ENCODE data around the gene AKT1S1.
"Not testable (repeated sequence)": the region's sequence is repeated elsewhere in the genome, so short reads cannot be mapped to it uniquely, and the experiment has no call there.

The AKT1S1 gene

DNA sequence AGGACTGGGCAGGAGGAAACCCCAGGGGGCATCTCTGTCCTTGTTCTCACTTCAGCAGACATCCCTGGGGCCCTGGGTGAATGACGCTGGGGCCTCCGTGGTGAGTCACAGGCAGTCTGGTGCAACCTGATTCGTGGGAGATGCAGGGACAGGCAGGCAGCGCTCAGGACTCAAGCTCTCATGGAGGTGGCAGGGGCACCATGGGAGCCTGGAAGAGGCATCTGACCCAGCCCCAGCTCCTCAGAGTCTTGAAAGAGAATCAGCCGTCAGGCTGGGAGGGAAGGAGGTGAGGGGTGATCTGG lies 40.2 kb downstream of the AKT1S1 start:
- no peak for DNase-seq (ENCODE audit: low read depth in 2 of 2)

DNA sequence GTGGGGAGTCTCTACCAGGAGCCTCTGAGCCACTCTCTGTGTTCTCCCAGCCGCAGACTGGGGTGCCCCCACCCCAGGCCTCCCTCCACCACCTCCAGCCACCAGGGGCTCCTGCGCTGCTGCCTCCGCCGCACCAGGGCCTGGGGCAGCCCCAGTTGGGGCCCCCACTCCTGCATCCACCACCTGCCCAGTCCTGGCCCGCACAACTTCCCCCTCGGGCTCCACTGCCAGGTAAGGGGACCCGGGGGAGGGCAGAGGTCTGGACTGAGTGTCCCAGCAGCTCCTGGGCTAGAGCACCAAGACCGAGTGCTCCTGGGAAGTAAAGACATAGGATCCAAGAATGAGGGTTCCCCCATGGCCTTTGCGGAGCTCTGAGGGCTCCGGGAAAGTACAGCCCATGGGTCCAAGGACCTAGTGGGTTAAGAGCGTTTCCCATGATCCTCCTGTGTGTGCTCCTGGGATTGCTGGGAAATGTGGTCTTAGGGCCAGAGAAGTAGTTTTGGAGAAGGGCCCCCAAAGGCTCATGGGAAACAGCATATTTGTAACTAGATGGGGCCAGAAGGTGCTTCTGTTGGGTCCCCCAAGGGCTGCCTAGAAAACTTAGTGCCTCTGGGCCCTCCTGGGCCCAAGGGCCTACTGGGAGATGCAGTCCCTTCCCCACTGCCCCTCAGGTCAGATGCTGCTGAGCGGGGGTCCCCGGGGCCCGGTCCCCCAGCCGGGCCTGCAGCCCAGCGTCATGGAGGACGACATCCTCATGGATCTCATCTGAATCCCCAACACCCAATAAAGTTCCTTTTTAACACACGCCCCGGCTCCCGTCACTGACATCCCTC lies 40.8 kb downstream of the AKT1S1 start:
- no peak for DNase-seq (ENCODE audit: low read depth in 2 of 2)

DNA sequence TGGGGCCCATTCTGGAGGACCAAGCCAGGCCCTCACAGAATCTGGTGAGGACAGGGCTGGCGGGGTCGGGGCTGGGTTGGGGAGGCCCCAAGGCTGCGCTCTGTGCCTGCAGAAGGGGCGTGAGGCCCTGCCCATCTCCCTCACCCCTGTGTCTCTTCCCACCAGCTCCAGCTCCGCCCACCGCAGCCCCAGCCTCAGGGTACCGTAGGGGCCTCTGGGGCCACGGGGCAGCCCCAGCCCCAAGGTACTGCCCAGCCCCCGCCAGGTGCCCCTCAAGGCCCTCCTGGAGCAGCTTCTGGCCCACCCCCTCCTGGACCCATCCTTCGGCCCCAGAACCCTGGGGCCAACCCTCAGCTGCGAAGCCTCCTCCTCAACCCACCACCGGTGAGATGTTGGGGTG lies 41.6 kb downstream of the AKT1S1 start:
- DNase-seq (ENCODE audit: low read depth in 2 of 2): no peak

DNA sequence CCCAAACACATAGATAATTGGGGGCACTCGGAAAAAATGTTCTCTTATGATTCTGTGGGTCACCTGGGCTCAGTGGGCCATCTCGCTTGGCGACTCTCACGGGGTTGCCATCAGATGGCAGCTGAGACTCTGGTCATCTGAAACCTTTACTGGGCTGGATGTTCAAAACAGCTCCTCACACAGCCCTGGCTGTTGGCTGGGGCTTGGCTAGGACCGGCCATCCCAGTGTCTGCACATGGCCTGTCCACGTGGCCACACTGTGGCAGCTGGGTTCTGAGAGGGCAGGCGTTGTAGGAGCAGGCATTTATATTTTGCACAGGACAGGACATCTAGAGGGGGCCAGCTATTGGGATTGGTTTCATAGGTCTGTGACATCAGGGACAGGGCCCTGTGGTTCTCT lies 43.6 kb downstream of the AKT1S1 start:
- no peak for DNase-seq (ENCODE audit: low read depth in 2 of 2)

DNA sequence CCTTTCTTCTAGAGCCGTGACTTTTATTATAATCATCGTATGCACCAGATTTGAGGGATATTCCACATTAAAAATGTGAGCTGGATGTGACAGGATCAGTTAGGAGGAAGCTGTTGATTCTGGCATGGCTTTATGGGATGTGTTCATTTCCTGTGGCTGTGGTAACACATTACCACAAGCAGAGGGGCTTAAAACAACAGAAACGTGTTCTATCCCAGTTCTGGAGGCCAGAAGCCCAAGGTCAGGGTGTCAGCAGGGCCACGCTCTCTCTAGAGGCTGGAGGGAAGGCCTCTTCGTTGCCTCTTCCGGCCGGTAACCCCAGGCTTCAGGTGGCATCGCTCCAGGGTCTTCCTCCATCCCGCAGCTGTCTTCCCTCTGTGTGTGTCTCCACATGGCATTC lies 44.6 kb downstream of the AKT1S1 start:
- no peak for DNase-seq (ENCODE audit: low read depth in 2 of 2)

DNA sequence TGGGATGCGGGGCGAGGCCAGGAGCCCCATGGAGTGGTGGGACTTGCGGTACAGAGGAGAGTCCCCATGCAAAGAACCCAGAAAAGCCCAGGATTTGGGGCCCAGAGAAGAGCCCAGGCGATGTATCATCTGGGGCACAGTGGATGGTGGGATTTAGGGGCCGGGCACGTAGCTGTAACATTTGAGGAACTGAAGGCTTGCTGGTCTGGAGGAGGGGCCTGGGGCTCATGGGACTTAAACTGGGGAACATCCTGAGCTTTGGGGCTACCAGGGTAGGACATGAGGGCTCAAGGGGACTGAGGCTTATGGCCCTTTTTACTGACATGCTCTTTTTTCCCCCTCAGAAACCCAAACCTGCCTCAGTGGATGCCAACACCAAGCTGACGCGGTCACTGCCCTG lies 45.6 kb downstream of the AKT1S1 start:
- DNase-seq (ENCODE audit: low read depth in 2 of 2): no peak

DNA sequence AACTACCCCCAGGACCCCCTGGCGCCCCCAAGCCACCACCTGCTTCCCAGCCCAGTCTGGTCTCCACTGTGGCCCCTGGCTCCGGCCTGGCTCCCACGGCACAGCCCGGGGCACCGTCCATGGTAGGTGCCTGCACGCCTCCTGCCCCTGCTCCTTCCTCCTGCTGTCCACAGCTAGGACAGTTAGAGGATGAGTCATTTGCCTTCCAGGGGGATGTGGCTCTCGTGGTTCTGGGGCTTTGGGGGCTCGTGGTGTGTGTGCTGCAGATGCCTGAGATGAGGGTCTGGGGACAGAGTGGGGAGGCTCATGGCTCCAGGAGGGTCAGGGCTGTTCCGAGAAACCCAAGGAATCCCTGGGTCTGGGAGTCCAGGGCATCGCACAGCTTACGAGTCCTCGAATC lies 46.4 kb downstream of the AKT1S1 start:
- no peak for DNase-seq (ENCODE audit: low read depth in 2 of 2)

DNA sequence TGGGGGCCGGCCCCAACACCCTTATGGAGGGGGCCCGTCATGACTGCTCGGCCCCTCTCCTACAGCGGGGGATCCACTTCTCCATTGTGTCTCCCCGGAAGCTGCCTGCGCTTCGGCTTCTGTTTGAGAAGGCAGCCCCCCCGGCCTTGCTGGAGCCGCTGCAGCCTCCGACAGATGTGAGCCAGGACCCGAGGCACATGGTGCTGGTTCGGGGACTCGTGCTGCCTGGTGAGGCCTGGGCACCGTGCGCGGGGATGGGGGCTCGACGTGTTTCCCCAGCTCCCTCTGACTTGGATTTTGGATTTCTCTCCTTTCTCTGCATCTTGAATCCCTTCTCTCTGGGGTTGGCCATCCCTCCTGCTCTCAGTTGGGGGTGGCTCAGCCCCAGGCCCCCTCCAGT lies 47.4 kb downstream of the AKT1S1 start:
- no peak for DNase-seq (ENCODE audit: low read depth in 2 of 2)

DNA sequence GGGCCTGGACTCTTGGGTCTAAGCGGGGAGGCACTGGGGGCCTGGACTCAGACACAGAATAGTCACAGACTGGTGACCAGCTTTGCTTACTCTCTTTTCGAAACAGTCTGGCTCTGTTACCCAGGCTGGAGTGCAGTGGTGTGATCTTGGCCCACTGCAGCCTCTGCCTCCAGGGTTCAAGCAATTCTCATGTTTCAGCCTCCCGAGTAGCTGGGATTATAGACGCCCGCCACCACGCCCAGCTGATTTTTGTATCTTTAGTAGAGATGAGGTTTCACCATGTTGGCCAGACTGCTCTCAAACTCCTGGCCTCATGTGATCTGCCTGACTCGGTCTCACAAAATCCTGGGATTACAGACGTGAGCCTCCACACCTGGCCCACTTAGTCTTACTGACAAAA lies 48.0 kb downstream of the AKT1S1 start:
- no peak for DNase-seq (ENCODE audit: low read depth in 2 of 2)

DNA sequence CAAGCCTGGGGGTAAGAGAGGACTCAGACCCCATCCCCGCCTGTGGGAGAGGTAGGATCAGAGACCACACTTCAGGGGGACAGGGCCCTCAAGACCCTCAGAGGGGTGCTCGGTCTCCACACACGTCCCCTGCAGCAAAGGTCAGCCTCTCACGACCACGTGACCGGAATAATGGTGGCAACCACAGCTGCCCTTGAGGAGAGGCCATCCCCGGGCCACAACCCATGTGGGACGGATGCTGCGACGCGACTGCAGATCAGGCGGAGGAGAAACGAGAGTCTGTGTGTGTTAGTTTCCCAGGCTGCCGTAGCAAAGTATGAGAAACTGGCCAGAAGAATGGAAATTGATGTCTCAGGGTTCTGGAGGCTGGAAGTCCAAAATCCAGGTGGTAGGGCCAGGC lies 50.1 kb downstream of the AKT1S1 start:
- DNase-seq (ENCODE audit: low read depth in 2 of 2): no peak

DNA sequence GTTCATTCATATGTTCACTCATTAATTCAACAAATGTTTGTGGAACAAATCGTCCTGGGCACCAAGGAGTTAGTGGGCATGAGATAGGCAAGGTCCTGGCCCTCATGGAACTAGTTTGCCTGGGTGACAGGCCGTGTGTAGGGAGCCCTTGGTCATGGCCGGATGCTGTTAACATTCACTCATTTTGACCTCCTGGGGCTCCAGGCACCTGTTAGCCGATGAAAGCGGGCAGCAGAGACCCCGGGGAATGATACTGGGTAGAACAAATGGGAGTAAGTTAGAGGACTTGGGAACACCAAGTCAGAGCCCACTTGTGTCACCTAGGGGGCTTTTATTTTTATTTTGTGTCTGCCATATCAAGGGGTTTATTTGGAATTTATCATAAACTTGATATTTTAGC lies 52.5 kb downstream of the AKT1S1 start:
- DNase-seq (ENCODE audit: low read depth in 2 of 2): no peak

DNA sequence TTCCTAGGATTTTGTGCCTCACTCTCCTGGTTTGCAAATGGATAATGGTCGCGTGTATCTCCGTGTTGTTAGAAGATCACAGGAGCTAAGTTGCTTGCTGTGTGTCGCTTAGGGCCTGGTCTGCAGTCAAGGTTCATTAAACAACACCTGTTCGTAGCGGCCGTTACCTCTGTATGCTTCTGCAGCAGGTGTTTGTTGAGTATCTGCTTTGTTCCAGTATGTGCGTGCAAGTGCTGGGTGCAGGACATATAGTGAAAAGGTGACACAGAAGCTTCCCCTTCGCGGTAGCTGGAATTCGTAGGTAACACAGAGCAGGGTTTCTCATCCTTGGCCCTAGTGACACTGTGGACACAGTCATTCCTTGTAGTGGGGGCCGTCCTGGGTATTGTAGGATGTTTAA lies 53.7 kb downstream of the AKT1S1 start:
- DNase-seq (ENCODE audit: low read depth in 2 of 2): no peak

DNA sequence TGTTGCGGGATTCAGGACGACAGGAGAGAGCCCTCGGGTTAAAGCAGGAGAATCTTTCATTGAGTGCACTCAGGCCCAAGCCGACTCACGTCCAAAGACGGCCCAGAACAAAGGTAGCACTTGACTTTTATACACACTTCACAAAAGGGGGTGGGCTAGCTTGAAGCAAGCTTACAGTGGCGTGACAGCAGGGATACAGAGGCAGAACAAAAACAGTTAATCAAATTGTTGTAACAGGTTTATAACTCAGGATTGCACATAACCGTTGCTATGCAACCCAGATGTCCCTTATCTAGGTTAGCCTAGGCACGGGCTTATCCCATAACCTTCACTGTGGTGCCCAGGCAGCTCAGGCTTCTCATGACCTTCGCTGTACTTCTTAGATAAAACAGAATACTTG lies 57.0 kb downstream of the AKT1S1 start:
- DNase-seq (ENCODE audit: low read depth in 2 of 2): no peak

DNA sequence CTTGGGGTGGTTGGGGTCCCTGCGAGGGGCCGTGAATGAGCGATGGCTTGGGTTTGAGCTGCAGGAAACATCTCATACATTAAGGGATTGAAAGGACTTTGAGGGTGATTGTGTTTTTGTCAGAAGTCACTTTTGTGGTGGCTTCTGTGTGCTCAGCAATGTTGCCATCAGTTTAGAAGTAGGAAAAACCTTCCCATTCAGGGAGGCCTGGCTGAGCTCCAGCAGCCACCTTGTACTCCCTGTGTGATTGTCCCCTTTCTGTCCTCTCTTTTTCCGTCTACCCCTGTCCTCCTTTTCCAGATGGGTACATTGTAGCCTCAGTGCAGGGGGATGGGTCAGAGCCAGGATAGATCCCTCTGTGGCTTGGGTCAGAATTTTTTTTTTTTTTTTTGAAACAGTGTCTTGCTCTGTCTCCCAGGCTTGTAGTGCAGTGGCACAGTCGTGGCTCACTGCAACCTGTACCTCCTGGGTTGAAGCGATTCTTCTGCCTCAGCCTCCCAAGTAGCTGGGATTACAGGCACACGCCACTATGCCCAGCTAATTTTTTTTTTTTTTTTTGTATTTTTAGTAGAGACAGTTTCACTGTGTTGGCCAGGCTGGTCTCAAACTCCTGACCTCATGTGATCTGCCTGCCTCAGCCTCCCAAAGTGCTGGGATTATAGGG lies 57.6 kb downstream of the AKT1S1 start:
- DNase-seq (ENCODE audit: low read depth in 2 of 2): not testable (repeated sequence)
